GM23248 (cell line): ENCODE measurements around the gene FHIP2A. TPM values are rescaled to one million over a fixed set of nuclear protein-coding genes. Genes with fewer than 3 reads are reported as not detected.

Source experiments
- DNase-seq: peaks from one replicate; pipeline ENCODE4 v3.0.0-alpha.2; 2015
- H2AFZ ChIP-seq: fragments of 200-600 bp; sonication (generic); 2 replicates; pipeline ENCODE4 v1.6.1; 2016; ENCODE audit warnings: antibody characterized with exemption
- H3F3A ChIP-seq: fragments of 200-600 bp; sonication (generic); 2 replicates; pipeline ENCODE4 v1.6.1; 2016; ENCODE audit warnings: mild to moderate bottlenecking, antibody characterized with exemption, mixed run types; ENCODE audit not compliant: insufficient read depth
- H3K27ac ChIP-seq: fragments of 200-600 bp; sonication (generic); 2 replicates; pipeline ENCODE4 v1.5.1; 2016; ENCODE audit warnings: mild to moderate bottlenecking
- H3K27me3 ChIP-seq: fragments of 200-600 bp; sonication (generic); replicated peaks from 2 replicates; pipeline ENCODE4 v1.6.1; 2016; ENCODE audit warnings: mild to moderate bottlenecking; ENCODE audit not compliant: insufficient read depth
- H3K36me3 ChIP-seq: fragments of 200-600 bp; sonication (generic); 2 replicates; pipeline ENCODE4 v1.6.1; 2016; ENCODE audit warnings: low read depth, mild to moderate bottlenecking
- H3K4me1 ChIP-seq: fragments of 200-600 bp; sonication (generic); 2 replicates; pipeline ENCODE4 v1.6.1; 2016; ENCODE audit warnings: mild to moderate bottlenecking; ENCODE audit not compliant: insufficient read depth
- H3K4me2 ChIP-seq: fragments of 200-600 bp; sonication (generic); one replicate; pipeline ENCODE4 v1.6.1; 2016; ENCODE audit warnings: mild to moderate bottlenecking; ENCODE audit not compliant: unreplicated experiment
- H3K4me3 ChIP-seq: fragments of 200-600 bp; sonication (generic); 2 replicates; pipeline ENCODE4 v1.5.1; 2016; ENCODE audit warnings: mild to moderate bottlenecking
- H3K79me2 ChIP-seq: fragments of 200-600 bp; sonication (generic); 2 replicates; pipeline ENCODE4 v1.6.1; 2016; ENCODE audit warnings: mild to moderate bottlenecking; ENCODE audit not compliant: insufficient read depth
- H3K9ac ChIP-seq: fragments of 200-600 bp; sonication (generic); 2 replicates; pipeline ENCODE4 v1.6.1; 2016; ENCODE audit warnings: mild to moderate bottlenecking
- H3K9me2 ChIP-seq: fragments of 200-600 bp; sonication (generic); 2 replicates; pipeline ENCODE4 v1.6.1; 2016; ENCODE audit warnings: mixed run types, mild to moderate bottlenecking, moderate library complexity; ENCODE audit not compliant: insufficient read depth
- H3K9me3 ChIP-seq: fragments of 200-600 bp; sonication (generic); one replicate; pipeline ENCODE4 v1.6.1; 2017; ENCODE audit warnings: low read depth
- H4K20me1 ChIP-seq: fragments of 200-600 bp; sonication (generic); 2 replicates; pipeline ENCODE4 v1.6.0; 2016; ENCODE audit not compliant: insufficient read depth
- EZH2 ChIP-seq: fragments of 200-600 bp; sonication (generic); IDR thresholded peaks from 2 replicates; pipeline ENCODE4 v1.6.1; 2018; ENCODE audit warnings: antibody characterized with exemption, mild to moderate bottlenecking; ENCODE audit not compliant: insufficient read depth, poor library complexity, severe bottlenecking
- EZH2phosphoT487 ChIP-seq: fragments of 200-600 bp; sonication (generic); IDR thresholded peaks from 2 replicates; pipeline ENCODE4 v1.6.1; 2018; ENCODE audit warnings: antibody characterized with exemption, moderate library complexity, mild to moderate bottlenecking, low read depth; ENCODE audit not compliant: insufficient read depth
- WGBS, 2 experiments: methylation state at CpG; one replicate each; pipeline ENCODE4 v1.1.6; 2015 to 2017; ENCODE audit warnings: low lambda C conversion rate in 2 of 2, low coverage in 1 of 2; ENCODE audit errors: missing lambda C conversion rate in 2 of 2; 5-methylcytosine and 5-hydroxymethylcytosine counted together
- in situ Hi-C: fragments of 300-500 bp; cut with MboI; formaldehyde crosslinking; loops from 2 replicates; pipeline ENCODE4 v1.15.0; 2020
- polyA plus RNA-seq: library from polyadenylated mRNA; unstranded; fragments of >200 nt; fragmentation: Nextera tagmentation; extraction: Ambion mirVana; gene quantifications from 2 replicates; pipeline ENCODE4 v1.2.1, GENCODE V29; 2016
- total RNA-seq: library from RNA; depleted of rRNA; stranded (reverse); fragments of >200 nt; shearing (Covaris generic); gene quantifications from 2 replicates; pipeline ENCODE4 v1.2.3, GENCODE V29; 2014; rRNA removed

The FHIP2A gene
- total and polyA plus RNA-seq, 2 experiments from 2014 or later = 22.3 to 24.6 TPM

DNA sequence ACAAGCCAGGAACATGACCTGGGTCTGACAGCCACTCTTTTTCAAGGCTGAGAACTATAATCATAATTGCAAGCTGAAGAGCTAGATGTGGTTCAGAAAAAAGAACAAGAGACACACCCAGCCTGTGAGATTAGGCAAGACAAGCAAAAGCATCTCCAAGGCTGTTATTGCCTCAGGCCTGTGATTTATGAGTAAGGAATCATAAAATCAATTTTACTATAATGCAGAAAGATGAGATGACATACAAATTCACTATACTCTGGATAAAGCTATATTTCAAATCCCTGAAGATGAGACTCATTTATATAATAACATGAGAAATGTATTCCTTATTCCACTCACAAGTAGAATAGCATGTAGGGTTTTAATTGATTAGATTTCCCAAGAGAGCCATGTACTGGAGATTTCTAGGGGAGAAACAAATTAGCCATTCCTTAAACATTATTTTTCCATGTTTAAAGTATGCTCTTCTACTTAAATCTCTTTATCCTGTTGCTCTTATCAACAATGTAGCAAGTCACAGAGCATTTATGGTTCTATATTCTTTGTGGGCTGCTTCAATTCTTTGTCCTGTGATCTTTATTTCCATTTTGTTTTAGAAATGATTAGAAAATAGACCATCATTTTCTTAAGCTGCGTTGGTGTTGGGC, 47.4 kb downstream of the FHIP2A start:
- in situ Hi-C loops = no loop called here
- Histone ChIP-seq H3K79me2 (no peaks in the 10 kb centered on the region; the same call in 1 of the 2 replicates), H3K4me1 (peaks cover 22% of the 10 kb centered on the region), H3F3A (peaks cover 24% of the 10 kb centered on the region), H3K27ac (peak overlapping the region; percentile 88), H3K9ac (peak overlapping the region; percentile 59), H4K20me1 (no peaks in the 10 kb centered on the region), H2AFZ (no peak overlapping the region), H3K4me2 (peak overlapping the region; percentile 69), H3K9me3 (no peaks in the 10 kb centered on the region), H3K27me3 (no peaks in the 10 kb centered on the region), H3K36me3 (peaks cover 21% of the 10 kb centered on the region), H3K9me2 (no peaks in the 10 kb centered on the region), H3K4me3 (peak overlapping the region; percentile 14)
- peak; percentile 70 for DNase-seq
- TF ChIP-seq EZH2phosphoT487 (no peak), EZH2 (no peak)
- 39 to 56% methylated on average over 1 of the region's 1 CpG for WGBS, 2 experiments

DNA sequence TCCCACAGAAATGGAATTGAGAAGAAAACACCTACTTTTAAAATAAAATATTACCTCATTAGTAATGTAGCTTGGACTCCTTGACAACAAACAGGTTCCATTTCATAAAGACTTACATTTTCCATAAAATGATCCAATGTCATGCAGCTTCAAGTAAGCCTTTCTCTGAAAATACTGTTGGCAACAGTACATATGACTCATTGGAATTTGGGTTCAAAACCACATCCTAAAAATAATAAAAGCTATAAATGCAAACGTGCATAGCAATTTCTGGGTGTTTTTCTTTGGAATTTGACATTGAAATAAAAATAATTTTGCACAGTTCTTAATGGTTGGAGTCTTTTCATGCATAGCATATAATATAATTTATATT, 47.9 kb downstream of the FHIP2A start:
- no peak overlapping the region for H2AFZ ChIP-seq
- peaks cover 22% of the 10 kb centered on the region for H3K4me1 ChIP-seq
- no peaks in the 10 kb centered on the region for H3K9me3 ChIP-seq
- peak overlapping the region; percentile 14; the same call in 1 of the 2 replicates for H3K4me3 ChIP-seq
- H3F3A ChIP-seq = peaks cover 24% of the 10 kb centered on the region
- peak overlapping the region; percentile 69 for H3K4me2 ChIP-seq
- no peaks in the 10 kb centered on the region for H3K79me2 ChIP-seq
- peak; percentile 75 for DNase-seq
- no peaks in the 10 kb centered on the region for H3K27me3 ChIP-seq
- no peaks in the 10 kb centered on the region for H4K20me1 ChIP-seq
- no peaks in the 10 kb centered on the region for H3K9me2 ChIP-seq
- TF ChIP-seq EZH2 (no peak), EZH2phosphoT487 (no peak)
- in situ Hi-C loops = no loop called here
- 0 to 2% methylated on average over 1 of the region's 1 CpG for WGBS, 2 experiments
- peak overlapping the region; percentile 88 for H3K27ac ChIP-seq
- peaks cover 16% of the 10 kb centered on the region for H3K36me3 ChIP-seq
- H3K9ac ChIP-seq = peak overlapping the region; percentile 59

DNA sequence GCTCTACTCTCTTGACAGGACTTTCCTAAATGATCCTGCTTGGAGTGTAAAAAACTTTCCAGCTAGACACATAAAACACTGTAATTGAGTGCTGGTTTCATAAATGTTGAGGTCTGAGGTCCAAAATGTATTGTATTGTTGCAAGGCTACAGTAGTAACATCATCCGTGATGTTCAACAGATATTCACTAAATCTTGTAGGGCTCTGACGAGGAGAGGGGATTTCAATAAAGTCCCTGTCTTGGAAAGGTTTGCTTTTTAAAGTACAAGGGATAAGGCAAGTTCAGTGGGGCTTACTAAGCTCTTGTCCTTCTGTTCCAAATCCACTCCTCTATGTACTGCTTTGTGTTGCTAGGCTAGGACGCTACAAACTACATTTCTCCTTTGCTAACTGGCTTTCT, 48.9 kb downstream of the FHIP2A start:
- H3K27ac ChIP-seq = no peak overlapping the region
- WGBS, 2 experiments = 88 to 91% methylated on average over 3 of the region's 3 CpGs

DNA sequence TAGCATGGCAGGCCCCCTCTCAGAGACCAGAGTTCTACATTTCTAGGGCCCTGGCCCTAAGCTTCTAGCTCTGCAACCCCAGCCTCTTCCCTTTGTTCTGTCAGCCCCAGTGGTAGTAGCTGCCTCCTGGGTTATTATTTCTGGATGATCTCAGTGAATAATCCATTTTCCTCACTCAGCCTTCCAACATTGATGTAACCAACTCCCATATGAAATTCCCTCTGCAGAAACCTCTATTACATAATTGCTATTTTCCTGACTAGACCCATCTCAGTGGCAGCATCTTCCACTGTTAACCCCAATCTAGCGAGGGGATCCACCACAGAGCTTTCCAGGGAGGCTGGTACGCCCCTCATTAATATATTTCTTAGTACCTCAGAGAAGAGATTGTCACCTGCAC, 49.8 kb downstream of the FHIP2A start:
- no peaks in the 10 kb centered on the region for H4K20me1 ChIP-seq
- H3K4me3 ChIP-seq = no peak overlapping the region
- 87 to 97% methylated on average over 2 of the region's 2 CpGs for WGBS, 2 experiments
- no peaks in the 10 kb centered on the region for H3K79me2 ChIP-seq
- no peak overlapping the region for H2AFZ ChIP-seq
- H3K4me1 ChIP-seq = peaks cover 22% of the 10 kb centered on the region
- H3K9me3 ChIP-seq = no peaks in the 10 kb centered on the region
- no peak for TF ChIP-seq EZH2
- TF ChIP-seq EZH2phosphoT487 = no peak
- H3K36me3 ChIP-seq = 0 out of 2 replicates have a peak, but pooled peaks cover 1% of the 10 kb centered on the region
- H3K27me3 ChIP-seq = no peaks in the 10 kb centered on the region
- DNase-seq = no peak
- in situ Hi-C loops = loop anchor here (10.0 kb wide), 1 partner anchor 253 kb away; no protein-coding TSS in a partner anchor
- no peak overlapping the region for H3K4me2 ChIP-seq
- no peak overlapping the region for H3K9ac ChIP-seq
- H3K27ac ChIP-seq = no peak overlapping the region
- H3K9me2 ChIP-seq = no peaks in the 10 kb centered on the region
- peaks cover 20% of the 10 kb centered on the region for H3F3A ChIP-seq

More for the DNA sequence above, 48.9 kb downstream of the FHIP2A start:
- no peak overlapping the region for H3K4me2 ChIP-seq
- no peak for DNase-seq
- no peak overlapping the region for H2AFZ ChIP-seq
- H3K9me2 ChIP-seq = no peaks in the 10 kb centered on the region
- no peak for TF ChIP-seq EZH2phosphoT487
- TF ChIP-seq EZH2 = no peak
- peaks cover 22% of the 10 kb centered on the region for H3K4me1 ChIP-seq
- no peaks in the 10 kb centered on the region for H3K9me3 ChIP-seq
- in situ Hi-C loops = loop anchor here (10.0 kb wide), 1 partner anchor 254 kb away; no protein-coding TSS in a partner anchor
- H3K4me3 ChIP-seq = no peak overlapping the region
- peaks cover 7% of the 10 kb centered on the region for H3K36me3 ChIP-seq
- H3K9ac ChIP-seq = no peak overlapping the region
- no peaks in the 10 kb centered on the region for H3K27me3 ChIP-seq
- H4K20me1 ChIP-seq = no peaks in the 10 kb centered on the region
- H3K79me2 ChIP-seq = no peaks in the 10 kb centered on the region
- peaks cover 24% of the 10 kb centered on the region for H3F3A ChIP-seq

Other genes starting within 250 kb of the FHIP2A start
- 0.54 and 4.3 TPM in 2 replicates for gene ABLIM1, start 163.5 kb upstream of the FHIP2A start, total RNA-seq
- 0.78 and 0.98 TPM in 2 replicates for gene ABLIM1, start 163.5 kb upstream of the FHIP2A start, polyA plus RNA-seq
- 19.6 and 25.4 TPM in 2 replicates for gene TRUB1, start 116.4 kb downstream of the FHIP2A start, total RNA-seq
- gene TRUB1, start 116.4 kb downstream of the FHIP2A start, polyA plus RNA-seq = 17.4 and 20.5 TPM in 2 replicates